Measurements from ENCODE around the gene RBM33. TPM values are rescaled to one million over a fixed set of nuclear protein-coding genes. Genes with fewer than 3 reads are reported as not detected.

The RBM33 gene
- total RNA-seq, 2 experiments from 2014 or later: 81.4 to 85.6 TPM

DNA sequence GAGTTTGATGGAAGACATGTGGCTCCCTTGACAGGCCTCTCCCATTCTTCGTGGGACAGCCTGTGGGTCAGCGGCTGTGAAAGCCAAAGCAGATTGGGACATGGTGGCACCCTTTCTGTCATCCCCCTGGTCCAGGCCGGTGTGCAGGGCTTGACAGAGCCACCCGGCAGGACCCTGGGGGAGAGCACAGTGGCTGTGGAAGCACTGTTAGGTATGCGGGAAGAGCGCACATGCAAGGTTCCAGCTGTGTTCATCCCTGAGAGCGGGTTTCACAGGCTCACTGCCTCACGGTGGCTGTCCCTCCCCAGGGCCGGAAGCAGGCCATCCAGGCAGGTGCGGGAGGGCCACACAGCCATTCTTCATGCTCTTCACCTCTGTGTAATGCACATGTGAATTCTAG is 138.0 kb downstream of the RBM33 start:
- POLR2A ChIA-PET: no interaction called here
- Mint-ChIP-seq H3K27me3 (ENCODE audit: low read depth) (peaks cover 7% of the 10 kb centered on the region), H3K4me1 (ENCODE audit: low read depth) (no peaks in the 10 kb centered on the region)

DNA sequence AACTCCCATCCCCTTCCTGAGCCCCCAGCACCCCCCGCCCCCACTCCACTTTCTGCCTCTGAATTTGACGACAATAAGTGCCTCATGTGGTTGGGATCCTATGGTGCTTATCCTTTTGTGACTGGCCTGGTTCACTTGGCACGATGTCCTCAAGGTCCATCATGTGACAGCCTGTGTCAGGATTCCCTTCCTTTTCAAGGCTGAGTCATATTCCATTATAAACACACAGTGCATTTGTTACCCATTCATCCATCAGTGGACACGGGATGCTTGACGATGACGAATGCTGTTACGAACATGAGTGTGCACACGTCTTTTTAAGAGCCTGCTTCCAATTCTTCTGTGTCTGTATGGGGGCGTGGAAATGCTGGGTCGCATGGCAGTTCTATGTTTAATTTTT is 141.1 kb downstream of the RBM33 start:
- POLR2A ChIA-PET: interaction anchor here (0.6 kb wide), 1 partner anchor 173 kb away, joined by 3 read pairs; no protein-coding TSS in a partner anchor
- H3K27me3 Mint-ChIP-seq (ENCODE audit: low read depth): peaks cover 11% of the 10 kb centered on the region
- no peaks in the 10 kb centered on the region for H3K9me3 Mint-ChIP-seq (ENCODE audit: insufficient read depth)
- ATAC-seq: no peak
- H3K27ac Mint-ChIP-seq: no peak overlapping the region
- H3K36me3 Mint-ChIP-seq (ENCODE audit: low read depth): peaks cover 21% of the 10 kb centered on the region
- CTCF ChIA-PET: interaction anchor here (1.0 kb wide), 1 partner anchor 186 kb away, joined by 3 read pairs; no protein-coding TSS in a partner anchor
- peaks cover 2% of the 10 kb centered on the region for H3K4me1 Mint-ChIP-seq (ENCODE audit: low read depth)
- H3K4me3 Mint-ChIP-seq: no peak overlapping the region
- DNase-seq: no peak

More for the DNA sequence above, 138.0 kb downstream of the RBM33 start:
- Mint-ChIP-seq H3K9me3 (ENCODE audit: insufficient read depth) (no peaks in the 10 kb centered on the region), H3K4me3 (no peak overlapping the region), H3K36me3 (ENCODE audit: low read depth) (peaks cover 22% of the 10 kb centered on the region), H3K27ac (no peak overlapping the region)
- CTCF ChIA-PET: no interaction called here
- no peak for ATAC-seq
- DNase-seq: no peak

DNA sequence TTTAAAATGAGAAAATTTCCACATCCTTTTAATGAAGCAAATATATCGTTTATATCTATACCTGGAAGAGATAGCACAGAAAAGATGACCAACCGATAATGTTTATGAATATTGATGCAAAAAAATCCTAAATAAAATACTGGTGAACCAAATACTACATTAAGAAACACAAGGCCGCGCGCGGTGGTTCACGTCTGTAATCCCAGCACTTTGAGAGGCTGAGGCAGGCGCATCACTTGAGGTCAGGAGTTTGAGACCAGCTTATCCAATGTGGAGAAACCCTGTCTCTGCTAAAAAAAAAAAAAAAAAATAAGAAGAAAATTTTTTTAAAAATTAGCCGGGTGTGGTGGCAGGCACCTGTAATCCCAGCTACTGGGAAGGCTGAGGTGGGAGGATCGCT is 142.0 kb downstream of the RBM33 start:
- CTCF ChIA-PET: interaction anchor here (0.7 kb wide), 1 partner anchor 110 kb away, joined by 3 read pairs; no protein-coding TSS in a partner anchor
- no peak for DNase-seq
- peaks cover 2% of the 10 kb centered on the region for H3K4me1 Mint-ChIP-seq (ENCODE audit: low read depth)
- no peak overlapping the region for H3K4me3 Mint-ChIP-seq
- no peak for ATAC-seq
- peaks cover 11% of the 10 kb centered on the region for H3K27me3 Mint-ChIP-seq (ENCODE audit: low read depth)
- no peaks in the 10 kb centered on the region for H3K9me3 Mint-ChIP-seq (ENCODE audit: insufficient read depth)
- no peak overlapping the region for H3K27ac Mint-ChIP-seq
- POLR2A ChIA-PET: no interaction called here
- H3K36me3 Mint-ChIP-seq (ENCODE audit: low read depth): peaks cover 11% of the 10 kb centered on the region

DNA sequence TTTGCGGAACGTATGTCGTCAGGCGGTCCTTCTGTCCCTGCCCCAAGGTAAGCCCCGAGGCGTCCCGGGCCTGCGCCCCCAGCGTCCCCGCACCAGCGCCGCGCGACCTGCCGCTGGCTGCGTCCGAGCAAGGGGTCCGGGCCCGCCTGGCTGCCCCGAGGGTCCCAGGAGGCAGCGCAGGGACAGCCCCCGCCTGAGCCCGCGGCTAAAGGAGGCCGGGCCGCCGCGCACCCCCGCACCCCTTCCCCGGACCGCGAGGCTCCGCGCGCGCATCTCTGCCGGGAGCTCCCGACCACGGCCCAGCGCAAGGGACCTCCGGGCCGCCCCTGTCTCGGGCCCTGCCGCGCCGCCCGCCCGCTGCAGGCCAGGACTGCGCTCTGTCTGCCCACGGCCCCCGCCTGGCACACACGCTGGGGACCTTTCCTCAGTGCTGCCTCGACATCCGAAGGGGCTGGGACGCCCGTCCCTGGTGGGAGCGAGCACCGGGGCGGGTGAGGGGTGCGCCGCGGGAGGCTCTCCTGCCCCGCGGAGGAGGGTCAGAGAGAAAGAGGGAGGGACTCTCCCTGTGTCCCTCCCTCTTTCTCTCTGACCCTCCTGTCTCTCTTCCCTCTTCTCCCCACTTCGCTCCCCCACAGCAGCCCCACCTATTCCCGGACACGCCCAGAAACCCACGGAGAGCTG is 142.8 kb downstream of the RBM33 start:
- Mint-ChIP-seq H3K36me3 (ENCODE audit: low read depth) (peaks cover 8% of the 10 kb centered on the region), H3K9me3 (ENCODE audit: insufficient read depth) (no peaks in the 10 kb centered on the region), H3K27ac (no peak overlapping the region), H3K4me3 (no peak overlapping the region), H3K27me3 (ENCODE audit: low read depth) (peaks cover 11% of the 10 kb centered on the region), H3K4me1 (ENCODE audit: low read depth) (peaks cover 2% of the 10 kb centered on the region)
- ChIA-PET POLR2A (no interaction called here), CTCF (no interaction called here)
- DNase-seq (no peak), ATAC-seq (peak; percentile 11)

DNA sequence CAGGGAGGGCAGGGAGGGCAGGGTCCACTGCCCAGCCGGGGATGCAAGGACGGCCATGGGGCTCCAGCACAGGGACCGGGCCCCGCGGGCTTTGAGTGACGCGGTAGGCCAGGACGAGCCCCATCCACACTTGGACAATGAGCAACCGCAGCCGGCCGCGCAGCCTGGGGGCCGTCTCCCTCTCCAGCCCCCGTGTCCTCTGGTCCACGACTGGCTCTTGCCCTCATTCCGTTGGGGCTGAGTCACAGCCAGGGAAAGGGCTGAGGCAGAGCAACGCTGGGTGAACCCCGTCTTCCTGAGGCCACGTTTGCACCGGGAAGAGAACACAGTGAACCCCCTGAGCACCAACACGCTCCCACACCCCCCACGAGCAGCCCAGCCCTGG is 144.1 kb downstream of the RBM33 start:
- no peak overlapping the region for H3K27ac Mint-ChIP-seq
- H3K4me3 Mint-ChIP-seq: no peak overlapping the region
- H3K36me3 Mint-ChIP-seq (ENCODE audit: low read depth): peaks cover 4% of the 10 kb centered on the region

DNA sequence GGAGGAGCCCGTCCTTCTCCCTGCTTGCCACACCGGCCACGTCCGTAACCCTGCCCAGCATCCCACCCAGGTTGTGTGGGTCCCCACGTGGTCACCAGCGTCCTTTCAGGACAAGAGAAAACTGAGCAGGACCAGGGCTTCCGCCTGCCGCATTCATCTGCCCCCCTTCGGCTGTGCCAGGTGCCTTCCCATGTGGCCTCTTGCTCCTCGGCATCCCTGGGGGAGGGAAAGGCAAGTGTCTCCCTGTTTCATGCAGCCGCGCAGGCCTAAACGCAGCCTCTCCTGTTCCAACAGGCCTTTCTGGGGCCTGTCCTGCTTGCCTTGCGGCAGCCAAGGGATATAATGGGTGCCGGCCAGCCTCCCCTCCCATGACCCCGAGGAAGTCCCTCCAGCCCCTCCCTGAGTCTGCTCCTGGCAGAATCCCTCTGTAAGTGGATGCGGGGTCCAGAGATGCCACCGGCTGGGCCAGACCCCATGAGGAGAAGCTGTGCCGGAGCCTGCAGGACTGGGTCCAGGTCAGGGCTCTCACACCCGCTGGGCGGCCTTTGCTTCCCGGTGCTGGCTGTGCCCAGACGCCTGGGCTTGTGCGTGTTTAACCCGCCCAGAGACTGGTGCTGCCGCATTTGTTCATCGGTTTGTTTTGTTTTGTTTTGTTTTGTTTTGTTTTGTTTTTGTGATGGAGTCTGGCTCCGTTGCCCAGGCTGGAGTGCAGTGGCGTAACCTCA is 144.7 kb downstream of the RBM33 start:
- Mint-ChIP-seq H3K4me3 (no peak overlapping the region), H3K27ac (no peak overlapping the region), H3K36me3 (ENCODE audit: low read depth) (peaks cover 1% of the 10 kb centered on the region), H3K4me1 (ENCODE audit: low read depth) (peaks cover 2% of the 10 kb centered on the region), H3K9me3 (ENCODE audit: insufficient read depth) (no peaks in the 10 kb centered on the region), H3K27me3 (ENCODE audit: low read depth) (peaks cover 11% of the 10 kb centered on the region)
- DNase-seq: no peak
- ChIA-PET POLR2A (no interaction called here), CTCF (no interaction called here)
- ATAC-seq: no peak

More for the DNA sequence above, 144.1 kb downstream of the RBM33 start:
- no peaks in the 10 kb centered on the region for H3K9me3 Mint-ChIP-seq (ENCODE audit: insufficient read depth)
- no peak for DNase-seq
- ChIA-PET CTCF (no interaction called here), POLR2A (no interaction called here)
- peaks cover 2% of the 10 kb centered on the region for H3K4me1 Mint-ChIP-seq (ENCODE audit: low read depth)
- peaks cover 11% of the 10 kb centered on the region for H3K27me3 Mint-ChIP-seq (ENCODE audit: low read depth)
- ATAC-seq: no peak

DNA sequence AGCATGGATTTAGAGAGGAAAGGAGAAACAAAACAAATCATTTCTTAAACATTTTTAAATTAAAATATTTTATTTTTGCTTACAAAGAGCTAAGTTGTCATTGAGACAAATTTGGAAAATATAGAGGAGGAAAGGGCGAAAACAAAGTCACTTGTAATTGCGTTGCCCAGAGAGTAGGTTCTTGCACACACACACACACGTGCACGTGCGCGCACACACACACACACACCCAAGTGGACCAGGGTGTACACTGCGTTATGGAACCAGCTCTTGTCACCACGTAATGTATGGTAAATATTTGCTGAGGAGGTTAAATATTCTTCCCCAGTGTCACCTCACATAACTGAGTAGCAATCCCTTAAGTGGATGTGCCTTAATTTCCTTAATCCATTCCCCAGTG is 146.2 kb downstream of the RBM33 start:
- peaks cover 1% of the 10 kb centered on the region for H3K36me3 Mint-ChIP-seq (ENCODE audit: low read depth)
- H3K27ac Mint-ChIP-seq: no peak overlapping the region
- H3K4me1 Mint-ChIP-seq (ENCODE audit: low read depth): peaks cover 2% of the 10 kb centered on the region
- DNase-seq (no peak), ATAC-seq (no peak)
- POLR2A ChIA-PET: no interaction called here
- CTCF ChIA-PET: interaction anchor here (1.1 kb wide), 1 partner anchor 192 kb away, joined by 4 read pairs; no protein-coding TSS in a partner anchor
- H3K4me3 Mint-ChIP-seq: no peak overlapping the region
- no peaks in the 10 kb centered on the region for H3K9me3 Mint-ChIP-seq (ENCODE audit: insufficient read depth)
- H3K27me3 Mint-ChIP-seq (ENCODE audit: low read depth): peaks cover 11% of the 10 kb centered on the region

DNA sequence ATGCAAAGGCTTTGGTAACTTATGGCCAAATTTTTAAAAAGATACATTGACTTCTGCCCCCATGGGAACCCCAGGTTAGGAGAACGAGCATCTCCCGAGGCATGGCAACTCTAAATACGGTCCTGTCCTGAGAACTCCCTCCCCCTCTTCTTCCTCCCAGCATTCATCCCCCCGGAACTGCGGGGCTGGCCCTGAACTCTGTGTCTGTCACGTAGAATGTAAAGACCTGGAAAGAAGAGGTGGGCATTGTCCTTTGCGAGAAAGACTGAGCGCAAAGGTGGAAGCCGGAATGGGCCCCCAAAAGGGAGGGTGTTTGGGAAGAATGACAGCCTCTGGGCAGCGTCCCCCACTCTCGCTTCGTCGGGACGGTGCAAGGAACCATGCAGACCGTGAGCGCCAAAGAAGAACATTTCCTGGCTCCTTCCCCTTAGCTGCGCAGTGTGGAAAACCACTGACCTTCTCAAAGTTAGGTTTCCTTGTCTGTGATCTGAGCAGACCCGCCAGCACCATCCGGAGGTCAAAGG is 146.8 kb downstream of the RBM33 start:
- no peaks in the 10 kb centered on the region for H3K9me3 Mint-ChIP-seq (ENCODE audit: insufficient read depth)
- no peak overlapping the region for H3K27ac Mint-ChIP-seq
- peaks cover 1% of the 10 kb centered on the region for H3K36me3 Mint-ChIP-seq (ENCODE audit: low read depth)
- no peak for ATAC-seq
- CTCF ChIA-PET: no interaction called here
- no peak overlapping the region for H3K4me3 Mint-ChIP-seq
- peaks cover 6% of the 10 kb centered on the region for H3K27me3 Mint-ChIP-seq (ENCODE audit: low read depth)
- POLR2A ChIA-PET: no interaction called here
- peaks cover 2% of the 10 kb centered on the region for H3K4me1 Mint-ChIP-seq (ENCODE audit: low read depth)
- no peak for DNase-seq

DNA sequence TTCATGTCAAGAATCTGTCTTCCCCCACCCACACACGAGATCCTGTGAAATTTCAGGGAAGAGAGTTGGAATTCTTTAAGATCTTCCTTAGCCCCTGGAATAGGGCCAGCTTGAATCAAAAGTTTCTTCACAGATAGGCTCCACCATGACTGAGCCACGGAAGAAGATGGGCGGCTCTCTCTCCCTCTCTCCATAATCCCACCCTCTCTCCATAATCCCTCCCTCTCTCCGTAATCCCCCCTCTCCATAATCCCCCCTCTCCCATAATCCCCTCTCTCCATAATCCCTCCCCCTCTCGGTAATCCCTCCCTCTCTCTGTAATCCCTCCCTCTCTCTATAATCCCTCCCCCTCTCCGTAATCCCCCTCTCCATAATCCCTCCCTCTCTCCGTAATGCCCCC is 147.4 kb downstream of the RBM33 start:
- Mint-ChIP-seq H3K9me3 (ENCODE audit: insufficient read depth) (no peaks in the 10 kb centered on the region), H3K36me3 (ENCODE audit: low read depth) (peaks cover 1% of the 10 kb centered on the region), H3K27me3 (ENCODE audit: low read depth) (peaks cover 4% of the 10 kb centered on the region), H3K4me1 (ENCODE audit: low read depth) (peaks cover 2% of the 10 kb centered on the region), H3K4me3 (no peak overlapping the region), H3K27ac (no peak overlapping the region)
- CTCF ChIA-PET: no interaction called here
- ATAC-seq (no peak), DNase-seq (no peak)
- POLR2A ChIA-PET: no interaction called here

DNA sequence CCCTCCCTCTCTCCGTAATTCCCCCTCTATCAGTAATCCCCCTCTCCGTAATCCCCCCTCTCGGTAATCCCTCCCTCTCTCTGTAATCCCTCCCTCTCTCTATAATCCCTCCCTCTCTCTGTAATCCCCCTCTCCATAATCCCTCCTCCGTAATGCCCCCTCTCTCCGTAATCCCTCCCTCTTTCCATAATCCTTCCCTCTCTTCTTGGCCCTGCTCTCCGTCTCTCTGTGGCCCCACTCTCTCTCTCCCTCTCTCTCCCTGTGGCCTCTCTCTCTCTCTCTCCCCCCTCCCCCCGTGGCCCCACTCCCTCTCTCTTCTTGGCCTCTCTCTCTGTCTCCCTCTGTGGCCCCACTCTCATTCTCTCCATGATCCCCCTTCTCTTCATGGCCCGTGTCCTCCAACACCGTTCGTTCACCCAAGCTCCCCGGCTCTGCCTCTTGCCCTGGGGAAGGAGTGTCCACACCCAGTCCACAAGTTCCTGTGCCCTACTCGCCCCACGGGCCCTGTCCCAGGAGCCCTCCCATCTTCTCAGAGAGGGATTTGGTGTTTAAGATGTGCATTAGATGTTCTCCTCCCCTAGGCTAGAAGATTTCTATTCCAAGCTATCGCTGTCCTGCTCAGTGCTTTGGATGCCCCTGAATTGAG is 148.0 kb downstream of the RBM33 start:
- ChIA-PET CTCF (no interaction called here), POLR2A (interaction anchor here (0.6 kb wide), 1 partner anchor 451 kb away, joined by 3 read pairs; no protein-coding TSS in a partner anchor)
- peaks cover 1% of the 10 kb centered on the region for H3K36me3 Mint-ChIP-seq (ENCODE audit: low read depth)
- no peak for ATAC-seq
- H3K27ac Mint-ChIP-seq: no peak overlapping the region
- H3K27me3 Mint-ChIP-seq (ENCODE audit: low read depth): peaks cover 4% of the 10 kb centered on the region
- no peak for DNase-seq
- H3K4me3 Mint-ChIP-seq: no peak overlapping the region
- peaks cover 2% of the 10 kb centered on the region for H3K4me1 Mint-ChIP-seq (ENCODE audit: low read depth)
- no peaks in the 10 kb centered on the region for H3K9me3 Mint-ChIP-seq (ENCODE audit: insufficient read depth)

DNA sequence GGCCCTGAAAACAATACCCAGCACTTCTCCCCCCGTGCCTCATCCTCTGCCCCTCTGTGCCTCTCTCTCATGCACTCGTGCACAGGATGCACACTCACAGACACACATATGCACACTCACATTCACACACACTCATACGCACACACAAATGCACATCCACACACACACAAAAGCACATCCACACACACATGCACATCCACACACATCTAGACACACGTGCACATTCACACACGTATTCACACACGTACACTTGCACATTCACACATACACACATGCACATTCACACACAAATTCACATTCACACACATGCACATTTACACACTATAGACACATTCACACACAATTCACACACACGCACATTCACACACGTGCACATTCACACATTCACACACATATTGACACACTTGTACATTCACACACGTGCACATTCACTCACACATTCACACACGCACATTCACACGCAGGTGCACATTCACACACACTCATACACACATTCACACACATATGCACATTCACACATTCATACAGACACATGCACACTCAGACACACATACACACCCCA is 148.6 kb downstream of the RBM33 start:
- Mint-ChIP-seq H3K27me3 (ENCODE audit: low read depth) (no peaks in the 10 kb centered on the region), H3K36me3 (ENCODE audit: low read depth) (no peaks in the 10 kb centered on the region), H3K4me1 (ENCODE audit: low read depth) (peaks cover under 1% of the 10 kb centered on the region), H3K4me3 (no peak overlapping the region), H3K27ac (no peak overlapping the region), H3K9me3 (ENCODE audit: insufficient read depth) (no peaks in the 10 kb centered on the region)
- no peak for ATAC-seq
- no peak for DNase-seq
- ChIA-PET CTCF (no interaction called here), POLR2A (interaction anchor here (0.6 kb wide), 1 partner anchor 452 kb away, joined by 3 read pairs; no protein-coding TSS in a partner anchor)

DNA sequence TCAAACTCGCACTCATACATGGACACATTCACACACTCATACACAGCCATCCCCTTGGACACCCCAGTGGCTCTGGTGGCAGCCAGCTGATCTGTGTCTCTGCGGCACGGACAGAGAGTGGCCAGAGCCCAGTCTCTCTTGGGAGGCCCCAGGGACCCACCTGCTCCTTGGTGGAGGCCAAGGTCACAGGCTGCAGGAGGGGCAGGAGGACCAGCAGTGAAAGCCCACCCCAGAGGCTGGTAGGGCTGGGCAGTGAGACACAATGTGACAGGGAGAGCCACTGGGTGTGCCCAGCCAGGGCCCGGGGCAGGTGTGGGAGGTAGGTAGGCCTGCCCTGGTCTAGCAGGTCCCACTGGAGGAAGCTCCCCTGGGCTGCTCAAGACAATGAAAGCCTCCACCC is 149.3 kb downstream of the RBM33 start:
- peaks cover 6% of the 10 kb centered on the region for H3K27me3 Mint-ChIP-seq (ENCODE audit: low read depth)
- peaks cover 6% of the 10 kb centered on the region for H3K4me1 Mint-ChIP-seq (ENCODE audit: low read depth)
- CTCF ChIA-PET: no interaction called here
- no peaks in the 10 kb centered on the region for H3K9me3 Mint-ChIP-seq (ENCODE audit: insufficient read depth)
- H3K27ac Mint-ChIP-seq: no peak overlapping the region
- POLR2A ChIA-PET: no interaction called here
- H3K4me3 Mint-ChIP-seq: no peak overlapping the region
- no peak for ATAC-seq
- DNase-seq: no peak
- no peaks in the 10 kb centered on the region for H3K36me3 Mint-ChIP-seq (ENCODE audit: low read depth)

Measured in activated CD8-positive, alpha-beta T cell treated with anti-CD3 and anti-CD28 coated beads, Interleukin-2, amount 10 ng/mL, durations not matched to agents 7 days and 5 days (primary cell).